Measurements from ENCODE around the gene OPTC. TPM values are rescaled to one million over a fixed set of nuclear protein-coding genes. Genes with fewer than 3 reads are reported as not detected.
"Not testable (repeated sequence)": the region's sequence is repeated elsewhere in the genome, so short reads cannot be mapped to it uniquely, and the experiment has no call there.

OPTC gene
- total RNA-seq, 1 donor: not detected

DNA sequence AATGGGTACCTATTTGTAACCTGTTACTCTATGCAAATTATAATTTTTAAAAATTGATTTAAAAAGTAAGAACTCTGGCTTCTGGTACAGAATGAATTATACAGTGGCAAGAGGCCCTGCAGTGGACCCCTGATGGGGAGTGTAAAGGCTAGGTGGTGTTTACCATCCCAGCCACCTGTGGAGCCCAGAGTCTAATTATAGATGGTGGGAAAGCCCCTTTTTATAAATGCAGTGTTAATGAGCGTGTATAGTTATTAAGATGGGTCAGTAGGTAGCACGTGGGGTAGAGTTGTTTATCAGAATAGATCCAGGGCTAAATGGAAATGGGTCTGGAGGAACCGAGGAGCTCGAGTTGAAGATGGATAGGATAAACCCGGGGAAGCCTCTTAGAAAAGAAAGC, 32.2 kb upstream of the OPTC start:
- Histone ChIP-seq H3K27me3 (ENCODE audit: insufficient read depth, low read length) (peaks cover 8% of the 10 kb centered on the region), H3K4me3 (ENCODE audit: low read length) (no peak overlapping the region), H3K9me3 (ENCODE audit: low read depth, low read length) (no peaks in the 10 kb centered on the region), H3K4me1 (ENCODE audit: insufficient read depth, low read length) (no peaks in the 10 kb centered on the region)

DNA sequence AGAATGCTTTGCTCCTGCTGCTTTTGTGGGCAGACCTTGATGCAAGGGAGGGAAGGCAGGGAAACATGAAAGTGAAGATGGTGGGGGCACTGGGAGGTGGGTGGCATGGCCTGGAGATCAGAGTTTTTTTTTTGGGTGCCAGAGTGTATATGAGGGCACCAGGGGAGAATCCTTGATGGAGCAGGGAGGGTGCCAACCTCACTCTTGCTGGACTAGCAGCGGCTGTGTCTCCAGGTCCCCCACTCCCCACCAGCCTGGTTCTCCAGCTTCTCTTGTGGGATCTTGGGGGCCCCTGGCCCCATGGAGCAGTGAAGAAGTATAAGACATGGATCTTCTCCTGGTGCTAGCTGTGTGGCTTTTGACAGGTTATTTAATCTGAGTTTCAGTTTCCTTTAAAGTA, 31.8 kb upstream of the OPTC start:
- no peak overlapping the region for H3K4me3 ChIP-seq (ENCODE audit: low read length)
- H3K27me3 ChIP-seq (ENCODE audit: insufficient read depth, low read length): peaks cover 8% of the 10 kb centered on the region
- H3K4me1 ChIP-seq (ENCODE audit: insufficient read depth, low read length): no peaks in the 10 kb centered on the region
- no peaks in the 10 kb centered on the region for H3K9me3 ChIP-seq (ENCODE audit: low read depth, low read length)

DNA sequence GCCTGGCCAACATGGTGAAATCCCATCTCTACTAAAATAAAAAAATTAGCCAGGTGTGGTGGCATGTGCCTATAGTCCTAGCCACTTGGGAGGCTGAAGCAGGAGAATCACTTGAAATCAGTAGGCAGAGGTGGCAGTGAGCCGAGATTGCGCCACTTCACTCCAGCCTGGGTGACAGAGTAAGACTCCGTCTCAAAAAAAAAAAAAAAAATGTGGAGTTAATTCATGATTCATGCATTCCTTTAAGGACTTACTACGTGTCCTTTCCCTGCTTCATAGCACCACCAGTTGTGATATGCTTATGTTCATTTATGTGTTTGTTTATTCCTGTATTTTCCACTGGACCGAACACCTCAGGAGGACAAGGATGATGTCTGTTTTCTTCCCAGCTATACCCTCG, 31.1 kb upstream of the OPTC start:
- Histone ChIP-seq H3K4me3 (ENCODE audit: low read length) (no peak overlapping the region), H3K4me1 (ENCODE audit: insufficient read depth, low read length) (no peaks in the 10 kb centered on the region), H3K9me3 (ENCODE audit: low read depth, low read length) (no peaks in the 10 kb centered on the region), H3K27me3 (ENCODE audit: insufficient read depth, low read length) (peaks cover 8% of the 10 kb centered on the region)

DNA sequence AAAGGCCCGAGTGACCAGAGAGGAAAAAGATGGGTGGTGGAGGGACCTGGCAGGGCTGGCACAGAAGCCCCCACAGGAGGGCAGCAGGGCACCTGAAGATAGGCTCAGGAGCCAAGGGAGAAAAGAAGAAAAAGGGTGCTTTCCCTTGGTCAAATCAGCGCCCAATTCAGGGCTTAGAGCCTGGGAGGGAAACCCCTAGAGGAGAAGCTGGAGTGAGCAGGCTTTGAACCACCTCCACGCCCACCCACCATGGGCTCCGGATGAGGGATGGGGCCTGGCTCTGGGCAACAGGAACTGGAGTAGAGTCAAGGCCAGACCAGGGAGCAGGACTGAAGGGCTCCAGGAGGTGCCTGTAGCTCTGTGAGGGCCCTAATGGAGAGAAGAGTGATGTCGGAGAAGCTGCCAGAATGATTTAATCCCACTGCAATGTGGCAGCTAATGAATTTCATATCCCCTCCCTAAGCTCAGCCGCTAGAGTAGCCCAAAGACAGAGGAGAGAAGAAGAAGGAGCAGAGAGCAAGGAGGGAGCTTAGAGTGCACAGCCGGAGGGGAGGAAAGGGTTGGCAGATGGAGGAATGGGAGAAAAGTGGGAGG, 30.4 kb upstream of the OPTC start:
- Histone ChIP-seq H3K9me3 (ENCODE audit: low read depth, low read length) (no peaks in the 10 kb centered on the region), H3K27me3 (ENCODE audit: insufficient read depth, low read length) (peaks cover 5% of the 10 kb centered on the region), H3K4me3 (ENCODE audit: low read length) (no peak overlapping the region), H3K4me1 (ENCODE audit: insufficient read depth, low read length) (no peaks in the 10 kb centered on the region)

DNA sequence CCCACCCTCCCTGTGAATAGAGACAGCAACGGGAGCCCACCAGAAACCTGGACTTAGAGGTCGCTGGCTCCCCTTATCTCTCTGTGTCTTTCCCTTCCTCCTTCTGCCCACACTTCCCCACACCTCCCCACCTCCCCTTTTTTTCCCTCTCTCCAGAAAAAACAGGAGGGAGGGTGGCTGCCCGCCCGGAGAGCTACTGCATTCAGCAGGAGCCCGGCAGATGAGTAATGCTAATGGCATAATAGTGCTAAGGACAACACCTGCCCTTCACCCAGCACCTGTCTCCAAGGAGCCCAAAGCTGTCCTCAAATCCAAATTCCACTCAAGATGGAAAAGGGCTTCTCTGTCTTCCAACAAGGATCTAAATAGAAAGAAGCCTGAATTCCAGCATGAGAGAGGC, 29.7 kb upstream of the OPTC start:
- H3K9me3 ChIP-seq (ENCODE audit: low read depth, low read length): no peaks in the 10 kb centered on the region
- peaks cover 3% of the 10 kb centered on the region for H3K27me3 ChIP-seq (ENCODE audit: insufficient read depth, low read length)

DNA sequence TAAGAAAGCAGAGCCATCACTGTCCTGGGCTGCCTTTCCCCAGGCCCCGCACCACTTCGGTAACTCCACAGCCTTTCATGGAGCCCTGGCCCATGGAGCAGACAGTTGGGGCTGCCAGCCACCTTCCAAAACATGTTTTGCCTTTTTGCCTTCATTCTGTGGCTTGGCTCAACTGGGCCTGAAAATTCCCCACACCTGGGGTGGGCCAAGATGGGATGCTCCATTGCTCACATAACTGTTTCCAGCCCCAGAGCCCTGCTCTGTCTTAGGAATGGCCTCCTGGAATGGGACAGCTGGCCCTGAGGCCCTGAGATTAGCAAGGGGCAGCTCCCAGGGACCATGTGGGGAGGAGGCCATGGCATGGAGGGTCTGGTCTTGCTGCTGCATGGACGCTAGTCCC, 29.2 kb upstream of the OPTC start:
- no peaks in the 10 kb centered on the region for H3K9me3 ChIP-seq (ENCODE audit: low read depth, low read length)
- H3K4me1 ChIP-seq (ENCODE audit: insufficient read depth, low read length): no peaks in the 10 kb centered on the region
- H3K4me3 ChIP-seq (ENCODE audit: low read length): no peak overlapping the region
- peaks cover 2% of the 10 kb centered on the region for H3K27me3 ChIP-seq (ENCODE audit: insufficient read depth, low read length)

More for the DNA sequence above, 29.7 kb upstream of the OPTC start:
- no peak overlapping the region for H3K4me3 ChIP-seq (ENCODE audit: low read length)
- H3K4me1 ChIP-seq (ENCODE audit: insufficient read depth, low read length): no peaks in the 10 kb centered on the region

DNA sequence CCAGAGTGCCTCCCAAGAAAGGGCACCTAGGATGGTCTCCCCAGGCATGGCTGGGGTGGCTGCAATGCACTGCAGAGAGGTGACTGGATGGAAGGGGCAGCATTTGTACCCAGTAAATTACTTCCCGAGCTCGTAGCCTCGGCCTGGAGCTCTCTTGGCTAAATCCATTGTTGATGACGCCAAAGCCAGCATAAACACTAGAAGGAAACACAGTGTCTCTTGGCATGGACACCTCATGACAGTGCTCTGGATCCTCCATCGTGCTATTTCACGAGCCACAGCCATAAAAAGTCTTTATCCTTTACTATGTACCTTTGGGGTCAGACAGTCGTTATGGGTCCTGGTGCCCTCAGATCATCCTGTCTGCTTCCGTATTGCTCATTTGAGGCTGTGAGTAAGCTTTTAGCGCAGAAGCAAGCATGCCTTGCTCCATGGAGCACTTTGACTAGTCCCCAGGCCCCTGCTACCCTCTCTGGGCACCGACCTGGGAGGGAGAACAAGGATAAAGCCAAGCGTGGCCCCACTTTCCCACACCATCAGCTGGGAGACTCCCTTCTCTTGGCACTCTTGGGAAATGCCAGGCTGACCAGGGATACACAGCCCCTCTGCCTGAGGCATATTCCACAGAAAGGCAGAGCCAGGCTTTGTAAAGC, 28.7 kb upstream of the OPTC start:
- Histone ChIP-seq H3K4me1 (ENCODE audit: insufficient read depth, low read length) (no peaks in the 10 kb centered on the region), H3K27me3 (ENCODE audit: insufficient read depth, low read length) (no peaks in the 10 kb centered on the region), H3K9me3 (ENCODE audit: low read depth, low read length) (no peaks in the 10 kb centered on the region), H3K4me3 (ENCODE audit: low read length) (no peak overlapping the region)

DNA sequence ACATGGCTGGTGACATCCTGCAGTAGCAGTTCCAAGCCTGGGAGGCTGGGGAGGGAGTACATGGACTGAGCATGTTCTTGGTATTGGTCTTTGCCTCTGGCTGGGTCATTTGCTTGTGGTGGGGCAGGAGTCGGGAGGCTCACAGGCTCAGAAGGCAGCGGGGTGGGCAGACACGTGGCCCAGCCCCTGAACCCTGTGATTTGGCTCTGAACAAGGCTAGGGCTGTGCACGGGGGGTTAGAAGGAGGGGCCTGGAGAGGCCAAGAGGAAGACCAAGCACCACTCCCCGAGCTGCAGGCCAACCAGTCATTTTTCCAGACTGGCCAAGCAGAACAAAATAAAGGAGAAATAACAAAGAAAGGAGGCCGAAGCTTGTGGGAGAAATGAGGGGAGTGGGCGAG, 28.0 kb upstream of the OPTC start:
- Histone ChIP-seq H3K4me3 (ENCODE audit: low read length) (no peak overlapping the region), H3K4me1 (ENCODE audit: insufficient read depth, low read length) (no peaks in the 10 kb centered on the region), H3K27me3 (ENCODE audit: insufficient read depth, low read length) (no peaks in the 10 kb centered on the region), H3K9me3 (ENCODE audit: low read depth, low read length) (no peaks in the 10 kb centered on the region)

DNA sequence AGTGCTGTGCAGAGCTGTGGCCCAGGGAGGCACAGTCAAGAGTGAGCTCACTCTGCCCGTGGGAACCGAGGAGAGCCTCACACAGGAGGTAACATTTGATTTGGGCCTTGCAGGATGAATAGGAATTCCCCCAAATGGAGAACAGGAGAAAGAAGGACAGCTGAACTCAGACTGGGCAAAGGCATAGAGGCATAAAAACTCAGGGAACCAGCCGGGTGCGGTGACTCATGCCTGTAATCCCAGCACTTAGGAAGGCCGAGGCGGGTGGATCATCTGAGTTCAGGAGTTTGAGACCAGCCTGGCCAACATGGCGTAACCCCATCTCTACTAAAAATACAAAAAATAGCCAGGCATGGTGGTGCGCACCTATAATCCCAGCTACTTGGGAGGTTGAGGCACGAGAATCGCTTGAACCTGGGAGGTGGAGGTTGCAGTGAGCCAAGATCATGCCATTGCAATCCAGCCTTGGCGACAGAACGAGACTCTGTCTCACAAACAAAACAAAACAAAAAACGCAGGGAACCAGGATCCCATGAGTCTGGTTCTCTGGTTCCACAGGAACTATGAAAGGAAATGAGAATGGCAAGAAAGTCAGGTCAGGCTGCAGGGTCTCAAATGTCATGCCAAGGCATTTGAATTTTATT, 26.9 kb upstream of the OPTC start:
- not testable (repeated sequence) for H3K27me3 ChIP-seq (ENCODE audit: insufficient read depth, low read length); H3K4me1 ChIP-seq (ENCODE audit: insufficient read depth, low read length); H3K9me3 ChIP-seq (ENCODE audit: low read depth, low read length); H3K4me3 ChIP-seq (ENCODE audit: low read length)

DNA sequence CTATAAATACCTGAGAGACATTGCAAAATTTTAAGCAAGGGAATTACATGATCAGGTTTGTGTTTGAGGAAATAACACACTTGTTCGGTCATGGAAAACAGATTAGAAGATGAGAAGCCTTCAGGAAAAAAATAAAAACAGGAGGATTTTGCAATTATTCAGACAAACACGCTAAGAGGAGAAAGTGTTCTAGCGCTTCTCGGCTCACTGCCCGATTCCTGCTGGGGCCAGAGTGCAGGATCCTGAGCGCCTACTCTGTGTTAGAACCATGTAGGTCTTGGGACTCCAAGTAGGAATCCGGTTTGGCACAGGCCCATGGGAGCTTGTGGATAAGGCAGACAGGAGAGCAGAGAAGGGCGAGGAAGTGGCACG, 26.4 kb upstream of the OPTC start:
- Histone ChIP-seq H3K4me1 (ENCODE audit: insufficient read depth, low read length) (no peaks in the 10 kb centered on the region), H3K27me3 (ENCODE audit: insufficient read depth, low read length) (no peaks in the 10 kb centered on the region), H3K9me3 (ENCODE audit: low read depth, low read length) (no peaks in the 10 kb centered on the region), H3K4me3 (ENCODE audit: low read length) (no peak overlapping the region)

DNA sequence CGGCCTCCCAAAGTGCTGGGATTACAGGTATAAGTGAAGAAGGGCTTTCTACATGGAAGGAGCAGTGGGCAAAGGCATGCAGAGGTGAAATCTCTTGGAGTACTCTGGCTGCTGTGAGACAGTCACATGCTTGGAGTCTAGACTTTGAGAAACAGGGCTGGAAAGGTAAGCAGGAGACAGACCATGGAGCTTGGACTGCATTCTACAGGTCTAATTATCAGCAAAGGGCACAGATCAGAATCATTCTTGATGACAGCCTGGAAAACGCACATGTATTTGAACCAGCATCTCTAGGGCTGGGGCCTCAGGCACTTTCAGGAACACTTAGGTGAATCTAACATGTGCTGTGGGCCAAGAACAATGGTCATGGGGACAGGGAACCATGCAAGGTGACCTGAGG, 25.6 kb upstream of the OPTC start:
- Histone ChIP-seq H3K4me3 (ENCODE audit: low read length) (no peak overlapping the region), H3K4me1 (ENCODE audit: insufficient read depth, low read length) (no peaks in the 10 kb centered on the region), H3K27me3 (ENCODE audit: insufficient read depth, low read length) (no peaks in the 10 kb centered on the region), H3K9me3 (ENCODE audit: low read depth, low read length) (no peaks in the 10 kb centered on the region)

DNA sequence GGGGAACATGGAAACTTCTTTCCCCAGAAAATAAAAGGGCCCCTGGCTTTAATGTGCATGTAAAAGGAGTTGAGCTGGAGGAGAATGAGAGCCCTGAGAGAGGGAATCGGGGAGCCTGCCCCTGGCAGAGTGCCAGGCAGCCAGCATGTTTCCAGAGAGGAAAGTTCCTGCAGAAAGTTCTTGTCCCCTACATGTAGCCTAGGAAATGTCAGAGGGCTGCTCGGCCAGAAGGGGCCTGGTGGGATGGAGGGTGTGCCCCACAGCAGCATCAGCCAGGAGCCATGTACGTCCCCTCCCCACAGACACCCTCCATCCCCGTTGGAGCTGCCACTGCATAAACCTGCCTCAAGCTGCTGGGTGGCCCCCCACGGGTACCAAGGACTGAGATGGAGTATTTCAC, 23.7 kb upstream of the OPTC start:
- H3K4me3 ChIP-seq (ENCODE audit: low read length): no peak overlapping the region
- H3K9me3 ChIP-seq (ENCODE audit: low read depth, low read length): no peaks in the 10 kb centered on the region
- no peaks in the 10 kb centered on the region for H3K4me1 ChIP-seq (ENCODE audit: insufficient read depth, low read length)
- H3K27me3 ChIP-seq (ENCODE audit: insufficient read depth, low read length): no peaks in the 10 kb centered on the region

DNA sequence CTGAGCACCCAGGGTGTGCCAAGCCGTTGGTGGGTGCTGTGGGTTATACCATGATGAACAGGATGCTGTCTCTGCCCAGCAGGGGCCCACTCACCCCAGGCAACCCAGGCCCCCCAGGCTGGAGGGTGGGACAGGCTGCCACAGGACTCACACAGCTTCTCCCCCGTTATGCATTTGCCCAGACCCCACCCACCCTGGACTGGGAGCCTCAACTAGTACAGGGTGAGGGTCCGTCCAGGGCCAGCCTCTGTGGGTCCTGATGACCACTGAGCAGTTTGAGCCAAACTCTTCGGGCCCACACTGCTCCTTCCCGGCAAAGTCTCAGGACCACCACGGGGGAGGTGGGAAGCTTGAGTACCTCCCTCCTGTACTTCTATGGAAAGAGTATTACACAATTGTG, 22.1 kb upstream of the OPTC start:
- H3K27me3 ChIP-seq (ENCODE audit: insufficient read depth, low read length): no peaks in the 10 kb centered on the region
- H3K4me1 ChIP-seq (ENCODE audit: insufficient read depth, low read length): no peaks in the 10 kb centered on the region
- H3K9me3 ChIP-seq (ENCODE audit: low read depth, low read length): no peaks in the 10 kb centered on the region
- H3K4me3 ChIP-seq (ENCODE audit: low read length): no peak overlapping the region

DNA sequence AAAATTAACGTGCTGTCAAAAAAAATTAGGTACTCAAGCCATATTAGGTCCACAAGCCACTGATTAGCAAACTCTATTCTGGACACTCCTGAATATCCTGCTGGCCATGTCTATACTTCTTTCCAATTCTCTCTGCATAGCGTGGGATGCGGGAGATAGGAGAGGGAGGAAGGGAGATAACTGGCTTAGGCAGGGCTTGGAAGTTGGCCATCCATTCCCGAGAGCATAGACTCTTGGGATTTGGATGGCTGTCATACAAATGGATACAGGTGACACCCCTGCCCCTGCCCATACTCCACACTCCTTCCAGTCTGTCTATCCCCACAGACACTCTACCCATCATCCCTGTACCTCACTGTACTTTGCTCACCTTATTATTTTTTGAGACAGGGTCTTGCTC, 20.7 kb upstream of the OPTC start:
- H3K9me3 ChIP-seq (ENCODE audit: low read depth, low read length): no peaks in the 10 kb centered on the region
- H3K4me3 ChIP-seq (ENCODE audit: low read length): no peak overlapping the region
- H3K4me1 ChIP-seq (ENCODE audit: insufficient read depth, low read length): no peaks in the 10 kb centered on the region
- H3K27me3 ChIP-seq (ENCODE audit: insufficient read depth, low read length): no peaks in the 10 kb centered on the region

DNA sequence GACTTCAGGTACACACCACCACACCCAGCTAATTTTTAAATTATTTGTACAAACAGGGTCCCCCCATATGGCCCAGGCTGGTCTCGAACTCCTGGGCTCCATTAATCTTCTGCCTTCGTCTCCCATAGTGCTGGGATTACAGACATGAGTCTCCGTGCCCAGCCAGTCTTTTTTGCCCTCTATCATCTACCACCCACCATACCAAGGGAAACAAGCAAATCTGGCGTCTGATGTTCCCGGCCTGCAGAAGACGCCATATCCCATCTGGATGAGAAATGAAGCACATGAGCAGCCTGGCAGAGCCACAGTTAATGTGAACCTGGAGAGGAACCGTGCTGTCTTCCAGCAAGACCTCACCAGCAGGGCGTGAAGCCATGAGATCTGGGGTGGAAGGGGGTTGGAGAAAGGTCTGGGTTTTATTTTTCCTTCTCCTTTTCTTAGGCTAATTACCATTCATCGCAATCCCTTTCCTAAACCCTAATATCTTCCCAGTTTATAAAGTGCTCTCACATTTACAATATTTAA, 20.1 kb upstream of the OPTC start:
- H3K9me3 ChIP-seq (ENCODE audit: low read depth, low read length): no peaks in the 10 kb centered on the region
- H3K27me3 ChIP-seq (ENCODE audit: insufficient read depth, low read length): no peaks in the 10 kb centered on the region
- H3K4me1 ChIP-seq (ENCODE audit: insufficient read depth, low read length): no peaks in the 10 kb centered on the region
- H3K4me3 ChIP-seq (ENCODE audit: low read length): no peak overlapping the region

Measured in mononuclear cell (primary cell).